Endothelial cell of umbilical vein (primary cell): ENCODE results near the gene KRR1. TPM values are rescaled to one million over a fixed set of nuclear protein-coding genes. Genes with fewer than 3 reads are reported as not detected.

ENCODE experiments used
- BruUV-seq: library from RNA; stranded (reverse); fragments of 400-500 nt; replicated peaks from 2 replicates; lab custom pipeline; 2021; lab: Mats Ljungman, UMichigan
- CTCF ChIA-PET: fragments of 300-600, 350-600 bp; sonication (Branson Sonifier 250); formaldehyde crosslinking; loops from one replicate; lab custom pipeline; 2021; ENCODE audit warnings: antibody characterized with exemption, inconsistent platforms; lab: Charles Lee
- POLR2A ChIA-PET: fragments of 300-600, 350-600 bp; sonication (Branson Sonifier 250); formaldehyde crosslinking; loops from one replicate; lab custom pipeline; 2021; ENCODE audit warnings: antibody characterized with exemption, inconsistent platforms; lab: Charles Lee
- DNase-seq: peaks from one replicate; pipeline ENCODE4 v3.0.0-alpha.2; 2011; ENCODE audit warnings: low read depth, low spot score
- FAIRE-seq: peaks from 2 replicates; lab custom pipeline; 2011; peaks lifted over from hg19 to GRCh38; lab: Jason Lieb, UNC
- H2AFZ ChIP-seq: 2 replicates; pipeline ENCODE4 v1.6.0; 2012; ENCODE audit warnings: low read depth, low read length, control low read depth, inconsistent platforms
- H3K27ac ChIP-seq: 2 replicates; pipeline ENCODE4 v1.5.1; 2011; ENCODE audit warnings: low read depth, mild to moderate bottlenecking, control low read depth, low read length, moderate library complexity; ENCODE audit not compliant: insufficient read depth
- H3K27me3 ChIP-seq, 2 experiments: 2 replicates each; pipeline versions ENCODE4 v1.6.0 to v1.6.1; 2011; ENCODE audit warnings: low read length in 2 of 2, mixed read lengths in 1 of 2; ENCODE audit not compliant: control insufficient read depth in 2 of 2, insufficient read depth in 2 of 2
- H3K36me3 ChIP-seq, 2 experiments: 2 replicates in 1 of 2; 3 replicates in 1 of 2; pipeline ENCODE4 v1.5.1; 2011; ENCODE audit warnings: low read length in 2 of 2, mild to moderate bottlenecking in 1 of 2, moderate library complexity in 1 of 2; ENCODE audit not compliant: control insufficient read depth in 2 of 2, insufficient read depth in 2 of 2; ENCODE audit errors: extremely low read depth in 1 of 2
- H3K4me1 ChIP-seq: 3 replicates; pipeline ENCODE4 v1.5.1; 2011; ENCODE audit warnings: mild to moderate bottlenecking, low read length; ENCODE audit not compliant: control insufficient read depth, insufficient read depth; ENCODE audit errors: extremely low read depth
- H3K4me2 ChIP-seq: 2 replicates; pipeline ENCODE4 v1.6.1; 2011; ENCODE audit warnings: low read length, control low read depth, mixed read lengths; ENCODE audit not compliant: insufficient read depth
- H3K4me3 ChIP-seq, 3 experiments: fragments of 200-600 bp in 1 of 3; sonication (generic), shearing (Covaris generic) in 1 of 3; replicated peaks in 1 of 3; 2 replicates each; pipeline ENCODE4 v1.5.1; 2011 to 2016; ENCODE audit warnings: control low read depth in 3 of 3, low read length in 3 of 3, mild to moderate bottlenecking in 2 of 3, inconsistent platforms in 1 of 3, low read depth in 1 of 3, moderate library complexity in 1 of 3; ENCODE audit not compliant: insufficient read depth in 1 of 3
- H3K79me2 ChIP-seq: 2 replicates; pipeline ENCODE4 v1.6.0; 2012; ENCODE audit warnings: low read length, inconsistent platforms; ENCODE audit not compliant: control insufficient read depth, insufficient read depth
- H3K9ac ChIP-seq: replicated peaks from 2 replicates; pipeline ENCODE3; 2011; ENCODE audit warnings: low read length, control low read depth; ENCODE audit not compliant: insufficient read depth; ENCODE audit errors: extremely low read depth
- H3K9me1 ChIP-seq: replicated peaks from 3 replicates; pipeline ENCODE4 v1.6.0; 2011; ENCODE audit warnings: mild to moderate bottlenecking, low read length; ENCODE audit not compliant: control insufficient read depth, insufficient read depth; ENCODE audit errors: extremely low read depth
- H3K9me3 ChIP-seq: replicated peaks from 2 replicates; pipeline ENCODE4 v1.5.1; 2012; ENCODE audit warnings: low read length, inconsistent platforms; ENCODE audit not compliant: control insufficient read depth, insufficient read depth
- H4K20me1 ChIP-seq: replicated peaks from 2 replicates; pipeline ENCODE3; 2011; ENCODE audit warnings: mild to moderate bottlenecking, low read length; ENCODE audit not compliant: control insufficient read depth, insufficient read depth; ENCODE audit errors: extremely low read depth
- EZH2 ChIP-seq: IDR thresholded peaks from 2 replicates; pipeline ENCODE4 v1.6.1; 2012; ENCODE audit warnings: borderline replicate concordance, low read depth, mild to moderate bottlenecking, moderate library complexity, low read length, inconsistent platforms; ENCODE audit not compliant: severe bottlenecking
- FOS ChIP-seq: IDR thresholded peaks from 2 replicates; pipeline ENCODE4 v1.6.1; 2011; ENCODE audit warnings: mild to moderate bottlenecking, low read length, moderate library complexity, borderline replicate concordance; ENCODE audit not compliant: insufficient read depth
- GATA2 ChIP-seq: IDR thresholded peaks from 2 replicates; pipeline ENCODE4 v1.7.0; 2011; ENCODE audit warnings: low read depth, mild to moderate bottlenecking, moderate library complexity, mixed read lengths, low read length; ENCODE audit not compliant: insufficient read length, insufficient read depth
- JUN ChIP-seq: IDR thresholded peaks from 2 replicates; pipeline ENCODE4 v1.6.1; 2011; ENCODE audit warnings: borderline replicate concordance, low read depth; ENCODE audit not compliant: insufficient read length, insufficient read depth
- MYC ChIP-seq: IDR thresholded peaks from one replicate; pipeline ENCODE4 v1.6.1; 2011; ENCODE audit warnings: mild to moderate bottlenecking, low read depth, low read length
- POLR2A ChIP-seq: IDR thresholded peaks from 2 replicates; pipeline ENCODE4 v1.6.1; 2012; ENCODE audit warnings: low read depth, mild to moderate bottlenecking, control low read depth, low read length
- POLR2AphosphoS5 ChIP-seq: IDR thresholded peaks from 2 replicates; pipeline ENCODE4 v1.6.1; 2012; ENCODE audit warnings: low read depth, mild to moderate bottlenecking, control low read depth, low read length, moderate library complexity; ENCODE audit not compliant: insufficient read depth
- dilution Hi-C: fragments of 300-500 bp; cut with MboI; formaldehyde crosslinking; loops from one replicate; pipeline ENCODE4 v1.15.0; 2019; ENCODE audit warnings: low sequenced_read_pairs; ENCODE audit not compliant: extremely low pct_ligation_motif_present
- intact Hi-C: fragments of 100-400 bp; cut with micrococcal nuclease; formaldehyde crosslinking; loops from one replicate; pipeline ENCODE4 v1.10.0; 2022
- polyA plus RNA-seq, 4 experiments: library from polyadenylated mRNA; depleted of rRNA in 3 of 4; stranded (reverse) in 3 of 4; unstranded in 1 of 4; fragments of >200 nt; gene quantifications; 2 replicates each; pipeline versions ENCODE4 v1.2.1 to v1.2.3, GENCODE V29; 2011 to 2012; ENCODE audit warnings: missing spikeins in 1 of 4
- total RNA-seq: library from RNA; stranded (reverse); gene quantifications from 2 replicates; pipeline ENCODE4 v1.2.3, GENCODE V29; 2021
- TF ChIP-seq, protein P1 (sequence below), 2 donors: IDR thresholded peaks; 1 replicate in 1 of 2; 2 replicates in 1 of 2; pipeline ENCODE4 v1.5.1; 2011; ENCODE audit warnings: low read length in 2 of 2, mild to moderate bottlenecking in 2 of 2, moderate library complexity in 2 of 2, control low read depth in 1 of 2, inconsistent platforms in 1 of 2, low read depth in 1 of 2; ENCODE audit not compliant: insufficient read depth in 1 of 2; ENCODE audit errors: extremely low read depth in 1 of 2
- TF ChIP-seq, protein P2 (sequence below): IDR thresholded peaks from 2 replicates; pipeline ENCODE4 v1.6.1; 2011; ENCODE audit not compliant: insufficient read depth, insufficient read length

Gene KRR1
- total and polyA plus RNA-seq, 2 donors (not counting 3 experiments of a cell fraction or from before 2014, with no cell fraction given), result 5.9 to 49.3 TPM

DNA sequence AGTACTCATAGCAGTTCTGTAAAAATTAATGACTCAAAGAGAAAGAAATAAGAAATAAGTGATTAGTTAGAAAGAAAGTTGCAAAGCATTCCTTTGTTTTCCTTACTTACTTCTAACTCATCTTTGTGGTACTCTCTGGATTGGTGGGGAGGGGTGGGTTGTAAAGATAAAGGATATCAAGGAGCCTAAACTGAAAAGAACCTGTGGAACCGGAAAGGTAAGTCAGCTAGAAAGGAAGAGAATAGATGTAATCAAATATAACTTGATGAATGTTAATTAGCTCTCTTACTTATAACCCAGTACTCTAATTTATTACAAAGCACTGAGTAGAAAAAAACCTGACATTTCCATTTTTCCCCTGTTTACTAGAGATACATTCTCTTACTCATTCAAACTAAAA, 37.5 kb upstream of the KRR1 start:
- peaks cover 27% of the 10 kb centered on the region for H3K4me1 ChIP-seq
- dilution Hi-C loops, result no loop called here

DNA sequence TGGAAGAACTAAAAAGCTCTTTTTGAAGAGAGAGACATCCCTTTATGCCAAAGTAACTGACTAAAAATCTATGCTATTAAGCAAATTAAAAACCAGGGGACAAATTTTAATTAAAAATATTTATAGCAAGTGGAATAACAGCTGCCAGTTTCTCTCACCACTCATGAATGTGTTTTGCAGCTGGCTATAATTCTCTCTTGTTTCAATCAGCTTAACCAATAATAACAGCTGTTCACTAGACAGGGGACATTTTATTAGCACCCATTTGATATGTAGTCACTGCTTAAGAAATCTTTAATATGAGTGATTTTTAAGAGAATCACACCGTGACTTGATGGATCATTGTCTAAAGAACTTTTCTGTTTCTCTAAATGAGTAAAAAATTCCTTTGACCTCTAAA, 34.2 kb upstream of the KRR1 start:
- intact Hi-C loops, result no loop called here
- Histone ChIP-seq H3K27ac (no peak overlapping the region), H3K4me3 (no peak overlapping the region), H3K4me1 (peaks cover 20% of the 10 kb centered on the region), H3K4me2 (no peak overlapping the region), H3K36me3 (no peaks in the 10 kb centered on the region), H4K20me1 (no peaks in the 10 kb centered on the region), H2AFZ (no peak overlapping the region), H3K9me3 (no peaks in the 10 kb centered on the region), H3K79me2 (no peaks in the 10 kb centered on the region), H3K27me3 (no peaks in the 10 kb centered on the region), H3K9ac (no peak overlapping the region), H3K9me1 (no peaks in the 10 kb centered on the region)
- FAIRE-seq, result no peak
- no peak for DNase-seq
- TF ChIP-seq GATA2 (no peak), POLR2A (no peak), FOS (no peak), MYC (no peak), JUN (no peak), POLR2AphosphoS5 (no peak), EZH2 (no peak)
- TF ChIP-seq, protein P1, sequence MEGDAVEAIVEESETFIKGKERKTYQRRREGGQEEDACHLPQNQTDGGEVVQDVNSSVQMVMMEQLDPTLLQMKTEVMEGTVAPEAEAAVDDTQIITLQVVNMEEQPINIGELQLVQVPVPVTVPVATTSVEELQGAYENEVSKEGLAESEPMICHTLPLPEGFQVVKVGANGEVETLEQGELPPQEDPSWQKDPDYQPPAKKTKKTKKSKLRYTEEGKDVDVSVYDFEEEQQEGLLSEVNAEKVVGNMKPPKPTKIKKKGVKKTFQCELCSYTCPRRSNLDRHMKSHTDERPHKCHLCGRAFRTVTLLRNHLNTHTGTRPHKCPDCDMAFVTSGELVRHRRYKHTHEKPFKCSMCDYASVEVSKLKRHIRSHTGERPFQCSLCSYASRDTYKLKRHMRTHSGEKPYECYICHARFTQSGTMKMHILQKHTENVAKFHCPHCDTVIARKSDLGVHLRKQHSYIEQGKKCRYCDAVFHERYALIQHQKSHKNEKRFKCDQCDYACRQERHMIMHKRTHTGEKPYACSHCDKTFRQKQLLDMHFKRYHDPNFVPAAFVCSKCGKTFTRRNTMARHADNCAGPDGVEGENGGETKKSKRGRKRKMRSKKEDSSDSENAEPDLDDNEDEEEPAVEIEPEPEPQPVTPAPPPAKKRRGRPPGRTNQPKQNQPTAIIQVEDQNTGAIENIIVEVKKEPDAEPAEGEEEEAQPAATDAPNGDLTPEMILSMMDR (IDR thresholded peaks at IDR 0.05; ENCODE audit: extremely low read depth in 1 of 2, insufficient read depth in 1 of 2, low read depth in 1 of 2, low read length in 2 of 2), result no peak
- TF ChIP-seq, protein P2, sequence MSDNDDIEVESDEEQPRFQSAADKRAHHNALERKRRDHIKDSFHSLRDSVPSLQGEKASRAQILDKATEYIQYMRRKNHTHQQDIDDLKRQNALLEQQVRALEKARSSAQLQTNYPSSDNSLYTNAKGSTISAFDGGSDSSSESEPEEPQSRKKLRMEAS, result no peak
- ChIA-PET POLR2A (no interaction called here), CTCF (interaction anchor here (0.8 to 0.9 kb wide), 2 partner anchors 8 to 13 kb away, joined by 3 read pairs; no protein-coding TSS in a partner anchor)
- dilution Hi-C loops, result no loop called here
- BruUV-seq, result no TSS peak

More for the DNA sequence above, 37.5 kb upstream of the KRR1 start:
- POLR2A ChIA-PET, result interaction anchor here (0.6 kb wide), 1 partner anchor 385 kb away, joined by 4 read pairs; no protein-coding TSS in a partner anchor
- no TSS peak for BruUV-seq
- intact Hi-C loops, result no loop called here
- Histone ChIP-seq H3K4me3 (no peak overlapping the region), H3K79me2 (no peaks in the 10 kb centered on the region), H3K9me3 (no peaks in the 10 kb centered on the region), H2AFZ (no peak overlapping the region), H3K36me3 (no peaks in the 10 kb centered on the region), H3K27ac (no peak overlapping the region), H4K20me1 (no peaks in the 10 kb centered on the region), H3K27me3 (no peaks in the 10 kb centered on the region), H3K9me1 (no peaks in the 10 kb centered on the region), H3K4me2 (no peak overlapping the region), H3K9ac (no peak overlapping the region)
- no peak for DNase-seq
- CTCF ChIA-PET, result no interaction called here
- no peak for TF ChIP-seq GATA2
- no peak for FAIRE-seq
